Measurements from ENCODE around the gene GRK3.

- no peak for TF ChIP-seq CTCF (conservative IDR thresholded peaks at IDR 0.05; ENCODE audit: low read depth, low read length)
- TF ChIP-seq POLR2A (IDR thresholded peaks at IDR 0.05; ENCODE audit: low read depth, low read length): no peak
- no peak for TF ChIP-seq SMC3 (IDR thresholded peaks at IDR 0.05; ENCODE audit: low read depth, low read length)
- no peak for TF ChIP-seq USF2 (IDR thresholded peaks at IDR 0.05; ENCODE audit: low read depth, low read length)
- TF ChIP-seq RCOR1 (IDR thresholded peaks at IDR 0.05; ENCODE audit: insufficient replicate concordance, low read length): no peak
- no peak for TF ChIP-seq MAZ (IDR thresholded peaks at IDR 0.05; ENCODE audit: borderline replicate concordance, low read depth, low read length)
- TF ChIP-seq MAFK (IDR thresholded peaks at IDR 0.05; ENCODE audit: low read depth, low read length): no peak
- no peak for TF ChIP-seq MXI1 (IDR thresholded peaks at IDR 0.05; ENCODE audit: borderline replicate concordance, low read depth, low read length)
- no peak for TF ChIP-seq NFE2L2 (IDR thresholded peaks at IDR 0.05; ENCODE audit: low read depth, low read length)
Observed at GRCh38 chr22:25546751-25547150, 17.7 kb upstream of the GRK3 start.

Measured in IMR-90 (cell line).